RCC 7860 (cell line): ENCODE results near the gene NPPB.

Experiments
- DNase-seq: peaks from one replicate; pipeline ENCODE4 v3.0.0-alpha.2; 2015; ENCODE audit warnings: low spot score
- FAIRE-seq: peaks from 2 replicates; lab custom pipeline; 2012; peaks lifted over from hg19 to GRCh38; lab: Jason Lieb, UNC

NPPB gene

DNA sequence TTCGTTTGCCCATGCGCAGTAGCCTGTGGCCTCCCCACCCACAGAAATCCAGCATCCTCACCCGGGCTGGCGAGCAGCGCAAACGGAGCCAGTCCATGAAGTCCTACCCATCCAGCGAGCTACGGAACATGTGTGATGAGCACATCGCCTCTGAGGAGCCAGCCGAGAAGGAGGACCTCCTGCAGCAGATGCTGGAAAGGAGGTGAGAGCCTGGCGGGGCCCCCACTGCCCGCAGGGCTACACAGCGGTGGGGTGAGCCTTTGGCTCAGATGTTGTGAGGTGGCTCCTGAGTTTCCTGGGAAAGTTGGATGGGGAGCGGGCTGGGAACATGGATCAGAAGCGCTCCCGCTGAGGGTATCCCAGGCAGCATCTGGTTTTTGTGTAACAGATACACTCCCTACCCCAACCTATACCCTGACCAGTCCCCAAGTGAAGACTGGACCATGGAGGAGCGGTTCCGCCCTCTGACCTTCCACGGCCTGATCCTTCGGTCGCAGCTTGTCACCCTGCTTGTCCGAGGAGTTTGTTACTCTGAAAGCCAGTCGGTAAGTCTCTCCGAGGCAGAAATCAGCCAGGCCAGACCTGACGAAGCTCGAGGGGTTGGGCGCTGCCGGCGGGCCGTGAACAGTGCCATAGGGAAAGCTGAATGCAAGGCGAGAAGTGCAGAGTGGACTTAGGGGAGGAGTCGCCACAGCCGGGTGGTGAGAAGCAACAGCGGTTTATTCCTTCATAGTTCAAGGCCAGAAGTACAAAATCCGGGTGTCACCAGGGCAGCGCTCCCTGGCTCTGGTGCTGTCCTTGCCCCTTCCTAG, 21.6 kb downstream of the NPPB start:
- FAIRE-seq = no peak
- DNase-seq = no peak

DNA sequence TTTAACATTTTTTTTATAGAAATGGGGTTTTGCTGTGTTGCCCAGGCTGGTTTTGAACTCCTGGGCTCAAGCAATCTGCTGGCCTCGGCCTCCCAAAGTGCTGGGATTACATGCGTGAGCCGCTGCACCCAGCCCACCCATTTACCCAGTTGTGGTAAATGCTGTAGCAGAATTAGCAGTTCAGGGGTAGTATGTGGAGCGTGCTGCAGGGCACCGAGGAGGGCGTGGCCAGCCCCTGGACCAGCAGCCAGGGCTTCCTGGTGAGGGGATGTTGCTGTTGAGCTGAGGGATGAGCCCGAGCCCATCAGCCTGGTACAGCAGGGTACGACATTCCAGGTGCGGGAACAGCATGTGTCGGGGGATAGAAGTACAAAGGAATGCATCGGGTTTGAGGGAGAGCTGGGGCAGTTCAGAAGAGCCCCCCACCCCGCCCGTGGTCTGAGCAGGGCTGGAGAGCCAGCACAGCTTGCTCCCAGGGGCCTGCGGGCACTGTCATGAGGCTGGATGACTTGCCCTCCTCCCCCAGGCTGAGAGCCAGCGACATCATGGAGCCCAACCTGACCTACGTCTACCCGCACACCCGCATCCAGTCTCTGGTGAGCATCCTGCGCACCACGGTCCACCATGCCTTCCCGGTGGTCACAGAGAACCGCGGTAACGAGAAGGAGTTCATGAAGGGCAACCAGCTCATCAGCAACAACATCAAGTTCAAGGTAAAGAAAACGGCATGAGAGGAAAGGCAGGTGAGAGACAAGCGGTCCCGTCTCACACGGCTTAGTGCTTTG, 23.1 kb downstream of the NPPB start:
- FAIRE-seq = no peak
- DNase-seq = no peak

DNA sequence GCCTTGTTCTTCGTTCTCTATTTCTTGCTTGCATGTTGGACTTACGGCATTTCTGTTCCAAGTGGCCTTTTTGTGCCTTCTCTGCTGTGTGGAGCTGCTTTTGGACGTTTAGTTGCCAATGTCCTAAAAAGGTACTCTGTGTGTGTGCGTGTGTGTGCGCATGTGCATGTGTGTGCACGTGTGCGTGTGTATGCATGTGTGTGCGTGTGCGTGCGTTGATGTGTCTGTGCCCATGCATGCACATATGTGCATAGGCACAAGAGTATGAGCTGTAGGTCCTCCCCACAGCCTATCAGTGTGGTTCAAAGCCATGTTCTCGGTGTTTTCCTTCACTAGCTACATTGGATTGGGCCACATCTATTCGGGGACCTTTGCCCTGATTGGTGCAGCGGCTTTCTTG, 24.8 kb downstream of the NPPB start:
- DNase-seq = no peak
- FAIRE-seq = no peak

DNA sequence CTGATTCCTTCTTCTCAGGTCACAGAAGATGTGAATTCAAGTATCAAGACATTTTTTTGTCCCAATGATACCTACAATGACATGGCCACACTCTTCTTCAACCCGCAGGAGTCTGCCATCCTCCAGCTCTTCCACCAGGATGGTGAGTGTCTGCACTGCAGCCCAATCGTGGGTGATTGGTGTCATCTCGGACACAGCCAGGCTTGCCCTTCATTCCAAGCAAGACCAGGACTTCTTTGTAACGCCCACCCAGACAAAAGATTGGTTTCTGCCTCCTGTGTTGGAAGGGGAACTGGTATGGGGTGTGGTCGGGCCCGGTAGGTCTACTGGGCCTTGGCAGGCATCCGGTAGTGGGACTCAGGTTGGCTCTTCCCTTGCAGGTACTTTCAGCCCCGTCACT, 25.2 kb downstream of the NPPB start:
- no peak for FAIRE-seq
- DNase-seq = no peak

DNA sequence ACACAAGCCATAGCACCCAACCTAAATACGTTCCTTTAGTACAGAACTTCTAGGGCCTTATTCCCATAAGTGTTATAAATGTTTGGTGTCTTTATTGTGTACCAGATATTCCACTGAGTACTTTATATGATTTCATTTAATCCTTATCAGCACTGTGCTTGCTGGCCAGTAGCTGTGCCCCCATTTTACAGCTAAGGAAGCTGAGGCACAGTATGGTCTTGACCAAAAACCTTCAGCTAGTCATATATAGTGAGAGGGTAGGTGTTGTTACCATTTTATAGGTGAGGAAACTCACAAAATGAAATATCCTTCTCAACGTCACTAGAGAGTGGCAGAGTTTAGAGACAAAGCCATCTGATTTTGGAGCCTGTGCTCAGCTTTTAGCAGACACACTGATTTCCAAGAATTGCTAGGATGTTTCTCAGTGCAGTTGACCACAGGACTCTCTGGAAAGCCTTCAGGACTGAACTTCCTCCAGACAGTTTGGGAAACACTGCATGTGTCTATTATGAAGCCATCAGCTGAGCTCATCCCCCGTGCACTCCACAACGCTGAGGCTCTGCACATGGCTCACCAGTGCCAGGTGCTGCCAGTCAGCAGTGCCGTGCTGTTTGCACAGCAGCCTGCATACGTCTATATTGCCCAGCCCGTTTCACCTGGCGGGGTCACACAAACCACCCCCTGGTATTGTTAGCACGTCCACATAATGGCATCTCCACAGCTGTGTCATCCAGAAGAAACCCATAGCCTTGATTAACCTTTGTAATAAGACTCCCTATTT, 26.6 kb downstream of the NPPB start:
- FAIRE-seq = no peak
- no peak for DNase-seq

DNA sequence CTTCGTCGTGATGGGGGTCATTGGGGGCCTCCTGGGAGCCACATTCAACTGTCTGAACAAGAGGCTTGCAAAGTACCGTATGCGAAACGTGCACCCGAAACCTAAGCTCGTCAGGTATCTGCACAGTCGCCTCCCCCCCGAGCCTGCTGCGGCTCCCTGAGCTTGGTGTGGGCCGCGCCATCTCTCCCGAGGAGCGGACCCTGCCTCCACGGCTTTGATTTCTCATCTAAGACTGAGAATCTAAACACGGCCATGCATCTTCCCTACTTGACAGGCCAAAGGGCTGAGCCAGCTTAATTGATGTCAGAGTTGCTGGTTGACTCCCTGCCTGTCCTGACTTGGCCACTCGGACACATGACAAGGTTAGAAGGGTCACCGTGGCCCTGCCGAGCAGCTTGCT, 30.2 kb downstream of the NPPB start:
- DNase-seq = no peak
- FAIRE-seq = no peak

DNA sequence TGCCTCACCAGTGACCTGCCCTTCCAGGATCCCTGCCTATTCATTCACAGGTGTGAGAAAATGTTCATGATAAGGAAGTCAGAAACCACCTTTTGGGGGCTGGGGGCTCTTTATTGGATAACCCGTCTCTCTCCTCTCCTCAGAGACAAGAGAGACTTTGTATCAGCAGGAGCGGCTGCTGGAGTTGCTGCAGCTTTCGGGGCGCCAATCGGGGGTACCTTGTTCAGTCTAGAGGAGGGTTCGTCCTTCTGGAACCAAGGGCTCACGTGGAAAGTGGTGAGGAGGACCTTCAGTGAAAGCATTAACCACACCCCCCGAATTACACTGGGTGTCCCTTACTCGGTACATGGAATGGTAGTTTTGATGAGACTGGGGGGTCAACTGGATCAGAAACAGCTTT, 31.8 kb downstream of the NPPB start:
- DNase-seq (no peak), FAIRE-seq (no peak)

DNA sequence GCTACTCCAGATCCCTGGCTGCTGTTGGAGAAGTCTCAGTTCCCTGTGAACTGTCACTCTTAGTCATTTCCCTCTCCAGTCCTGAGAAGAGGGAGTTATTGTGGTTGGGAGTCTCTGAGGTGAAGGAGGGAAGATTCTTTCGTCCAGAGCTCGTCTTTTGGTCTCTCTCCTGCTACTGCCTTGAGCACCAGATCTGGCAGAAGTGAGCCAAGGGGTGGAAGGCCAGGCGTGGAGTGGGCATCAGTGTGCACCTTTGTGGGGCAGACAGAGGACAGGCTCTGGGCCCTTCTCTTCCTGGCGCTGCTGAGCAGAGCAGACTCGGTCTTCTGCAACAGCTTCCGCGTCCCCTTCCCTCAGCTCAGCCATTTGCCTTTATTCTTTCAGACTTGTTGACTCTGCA, 33.6 kb downstream of the NPPB start:
- DNase-seq (no peak), FAIRE-seq (no peak)

DNA sequence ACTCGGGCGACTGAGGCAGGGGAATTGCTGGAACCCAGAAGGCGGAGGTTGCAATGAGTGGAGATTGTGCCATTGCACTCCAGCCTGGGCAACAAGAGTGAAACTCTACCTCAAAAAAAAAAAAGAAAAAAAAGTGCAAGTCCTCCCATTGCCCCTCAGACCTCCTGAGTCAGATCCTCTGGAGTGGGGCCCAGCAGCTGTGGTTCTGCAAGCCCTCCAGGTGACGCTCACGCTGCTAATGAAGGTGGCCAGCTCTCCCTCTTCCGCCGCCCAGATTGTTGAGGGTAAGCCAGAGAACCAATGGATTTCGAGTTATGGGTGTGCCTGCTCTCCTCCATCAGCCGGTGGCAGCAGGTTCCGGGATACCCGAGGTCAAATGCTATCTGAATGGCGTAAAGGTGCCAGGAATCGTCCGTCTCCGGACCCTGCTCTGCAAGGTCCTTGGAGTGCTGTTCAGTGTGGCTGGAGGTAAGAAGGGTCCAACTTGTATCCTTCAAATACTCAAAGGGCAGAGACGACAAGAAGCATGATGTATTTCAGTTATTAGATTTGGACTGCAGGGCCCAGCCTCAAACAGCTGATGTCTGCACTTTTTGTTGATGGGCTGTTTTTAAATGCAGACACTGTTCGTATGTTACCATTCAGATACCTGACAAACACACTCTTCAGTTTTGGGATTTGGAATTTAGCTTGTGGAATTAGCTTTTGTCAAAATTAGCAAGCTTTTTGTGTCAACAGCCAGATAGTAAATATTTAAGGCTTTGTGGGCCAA, 35.2 kb downstream of the NPPB start:
- no peak for DNase-seq
- FAIRE-seq = no peak

DNA sequence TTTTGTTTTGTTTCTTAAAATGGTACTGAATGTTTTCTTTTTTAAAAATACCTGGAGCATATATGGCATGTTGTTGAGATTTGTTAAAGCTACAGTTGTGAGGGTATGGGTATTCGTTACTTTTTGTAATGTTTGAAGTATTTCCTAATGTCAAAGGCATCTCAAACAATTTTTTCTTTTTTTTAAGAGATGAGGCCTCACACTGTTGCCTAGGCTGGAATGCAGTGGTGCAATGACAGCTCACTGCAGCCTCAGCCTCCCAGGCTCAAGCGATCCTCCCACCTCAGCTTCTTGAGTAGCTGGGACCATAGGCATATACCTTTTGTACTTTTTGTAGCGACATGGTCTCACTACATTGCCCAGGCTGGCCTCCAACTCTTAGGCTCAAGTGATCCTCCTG, 36.7 kb downstream of the NPPB start:
- FAIRE-seq (no peak), DNase-seq (no peak)

DNA sequence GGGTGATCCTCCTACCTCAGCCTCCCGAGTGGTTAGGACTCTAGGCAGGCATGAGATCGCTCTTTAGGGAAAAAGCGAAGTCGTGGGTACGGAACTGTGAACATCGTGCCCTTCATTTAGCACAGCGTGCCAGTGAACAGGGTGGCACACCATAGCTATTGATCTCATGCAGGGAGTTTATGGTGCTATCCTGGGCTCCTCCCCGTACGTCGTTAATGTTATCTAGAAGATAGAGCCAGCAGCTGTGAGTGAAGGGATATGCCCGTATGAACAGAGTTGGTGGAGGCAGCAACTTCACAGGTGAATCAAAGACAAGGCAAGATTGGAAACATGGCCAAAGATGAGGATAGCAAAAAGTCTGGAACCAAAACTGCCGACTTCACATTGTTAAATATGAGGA, 41.6 kb downstream of the NPPB start:
- no peak for DNase-seq
- no peak for FAIRE-seq

DNA sequence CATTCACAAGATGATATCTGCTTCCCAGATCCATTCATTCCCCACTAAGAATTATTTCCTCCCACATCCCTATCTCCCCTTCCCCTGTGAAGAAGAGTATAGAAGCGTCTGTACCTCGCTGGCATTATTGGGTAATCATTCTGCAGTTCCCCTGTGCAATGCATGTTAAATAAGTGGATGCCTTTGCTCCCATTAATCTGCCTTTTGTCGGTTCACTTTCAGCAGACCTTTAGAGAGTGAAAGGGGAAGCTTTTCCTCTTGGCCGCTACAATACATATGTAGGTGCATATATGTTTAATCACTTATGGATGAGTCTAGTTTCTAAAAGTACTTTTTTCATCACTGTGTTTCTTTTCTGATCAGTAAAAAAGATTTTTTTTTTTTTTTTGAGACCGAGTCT, 45.7 kb downstream of the NPPB start:
- FAIRE-seq (no peak), DNase-seq (no peak)
